GM21576 (cell line): ENCODE data around the gene BCCIP.

Experiments
- ATAC-seq: cut with Tn5 transposase; IDR thresholded peaks from one replicate; pipeline ENCODE4 v1.9.1; 2021; ENCODE audit warnings: mild to moderate bottlenecking, moderate library complexity; ENCODE audit not compliant: unreplicated experiment

Gene BCCIP

DNA sequence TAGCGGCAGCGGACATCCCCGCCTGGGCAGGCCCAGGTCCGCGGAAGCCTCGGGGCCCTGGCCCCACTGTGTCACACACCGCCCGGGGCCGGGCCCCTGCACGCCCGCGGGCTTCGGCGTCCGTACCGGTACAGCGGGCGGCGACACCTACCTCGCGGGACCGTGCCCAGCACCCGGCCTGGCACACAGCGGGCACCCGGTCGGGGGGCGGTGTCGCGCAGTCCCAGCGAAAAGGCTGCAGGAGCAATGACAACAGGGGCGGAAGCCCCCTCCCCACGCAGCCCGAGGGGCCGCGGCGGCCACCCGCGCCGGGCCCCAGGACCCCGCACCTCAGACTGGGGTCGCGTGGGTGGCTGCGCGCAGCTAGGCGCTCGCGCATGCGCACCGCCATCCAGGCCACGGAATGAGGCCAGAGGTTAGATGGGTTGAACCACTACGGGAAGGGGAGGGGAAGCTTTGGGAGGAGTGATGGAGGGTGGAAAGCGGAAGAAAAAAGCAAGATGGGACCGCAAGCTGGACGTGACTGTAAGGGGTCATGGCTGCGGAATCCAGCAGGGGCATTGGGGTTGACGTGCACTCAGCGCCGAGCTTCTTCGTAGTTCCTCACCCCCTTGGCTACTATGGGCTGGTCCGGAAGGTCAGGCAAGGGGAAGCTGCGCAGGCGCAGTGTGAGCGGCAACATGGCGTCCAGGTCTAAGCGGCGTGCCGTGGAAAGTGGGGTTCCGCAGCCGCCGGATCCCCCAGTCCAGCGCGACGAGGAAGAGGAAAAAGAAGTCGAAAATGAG, at the start of gene BCCIP, which contains the start of gene UROS:
Gene BCCIP, plus strand, starts transcription at position 669 of the 785 bp plus-strand sequence. Its CDS starts 12 bp downstream, at position 681.
Gene UROS, minus strand, starts transcription at position 381 of the 785 bp plus-strand sequence. CDS start 6,759 bp downstream, outside the sequence.
- ATAC-seq = peak; percentile 73

GRCh38 chr10:125773687-125774543, 49.4 kb upstream of the BCCIP start:
- no peak for ATAC-seq

- ATAC-seq = no peak
Measured at GRCh38 chr10:125774581-125775191, 48.7 kb upstream of the BCCIP start.

DNA sequence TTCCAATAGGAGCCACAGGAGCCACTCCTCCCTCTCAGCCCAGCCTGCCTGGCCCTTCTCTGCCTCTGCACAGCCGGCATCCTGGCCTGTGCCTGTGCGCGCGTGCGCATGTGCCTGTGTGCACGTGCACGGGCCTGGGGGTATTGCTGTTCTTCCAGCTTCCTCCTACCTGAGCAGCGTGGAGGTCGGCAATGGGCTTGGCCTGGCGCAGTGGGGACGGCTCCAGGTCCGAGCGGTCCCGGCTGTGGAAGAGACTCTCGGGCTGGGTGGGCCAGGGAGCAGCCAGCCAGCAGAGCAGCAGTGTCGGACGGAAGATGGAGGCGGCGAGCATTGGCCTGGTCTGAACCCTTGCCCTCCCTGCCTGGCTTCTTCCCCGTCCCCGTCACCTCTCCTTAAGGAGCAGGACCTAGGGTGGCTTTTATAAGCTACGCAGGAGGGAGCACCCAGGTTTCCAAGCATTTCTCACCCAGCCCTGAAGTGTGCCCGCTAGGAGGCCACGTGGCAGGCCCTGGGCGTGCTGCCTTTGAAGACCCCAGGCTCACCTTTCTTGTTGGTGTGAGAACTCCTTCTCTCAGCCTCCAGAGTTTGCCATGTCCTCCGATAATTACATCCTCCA, 47.7 kb upstream of the BCCIP start, which contains the start of gene MMP21:
Gene MMP21, minus strand, starts transcription at position 331 of the 616 bp plus-strand sequence. Its CDS starts 0 bp downstream, at position 331.
- ATAC-seq = no peak

DNA sequence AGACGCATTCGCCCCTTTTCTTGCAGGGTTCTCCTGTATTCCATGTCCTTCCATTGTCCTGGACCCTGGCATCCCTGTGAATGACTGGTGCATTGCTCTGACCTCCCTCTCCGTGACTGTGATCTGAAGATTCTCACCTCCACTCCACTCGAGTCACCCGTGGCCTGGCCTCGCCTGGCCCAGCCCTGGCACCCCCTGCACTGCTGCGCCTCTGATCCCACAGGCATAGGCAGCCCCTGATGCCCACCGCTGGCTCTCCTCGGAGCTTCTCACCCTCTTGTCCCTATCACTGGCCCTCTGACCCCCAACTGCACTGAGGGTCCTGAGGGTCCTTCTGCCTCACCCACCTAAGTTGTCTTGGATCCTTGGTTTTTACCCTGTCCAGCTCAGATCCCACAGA, 45.5 kb upstream of the BCCIP start:
- ATAC-seq = no peak

DNA sequence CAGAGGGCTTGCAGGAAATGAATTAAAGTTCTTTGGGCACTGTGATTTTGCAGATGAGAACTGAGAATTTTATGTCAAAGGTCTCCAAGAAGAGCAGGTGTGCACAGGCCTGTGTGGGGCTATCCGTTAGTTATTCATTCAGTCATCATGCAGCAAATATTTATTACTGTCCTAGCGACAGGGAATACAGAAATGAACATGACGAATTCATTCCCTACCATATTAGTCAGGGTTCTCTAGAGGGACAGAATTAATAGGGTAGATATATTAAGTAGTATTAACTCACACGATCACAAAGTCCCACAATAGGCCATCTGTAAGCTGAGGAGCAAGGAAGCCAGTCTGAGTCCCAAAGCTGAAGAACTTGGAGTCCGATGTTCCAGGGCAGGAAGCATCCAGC, 44.8 kb upstream of the BCCIP start:
- no peak for ATAC-seq

DNA sequence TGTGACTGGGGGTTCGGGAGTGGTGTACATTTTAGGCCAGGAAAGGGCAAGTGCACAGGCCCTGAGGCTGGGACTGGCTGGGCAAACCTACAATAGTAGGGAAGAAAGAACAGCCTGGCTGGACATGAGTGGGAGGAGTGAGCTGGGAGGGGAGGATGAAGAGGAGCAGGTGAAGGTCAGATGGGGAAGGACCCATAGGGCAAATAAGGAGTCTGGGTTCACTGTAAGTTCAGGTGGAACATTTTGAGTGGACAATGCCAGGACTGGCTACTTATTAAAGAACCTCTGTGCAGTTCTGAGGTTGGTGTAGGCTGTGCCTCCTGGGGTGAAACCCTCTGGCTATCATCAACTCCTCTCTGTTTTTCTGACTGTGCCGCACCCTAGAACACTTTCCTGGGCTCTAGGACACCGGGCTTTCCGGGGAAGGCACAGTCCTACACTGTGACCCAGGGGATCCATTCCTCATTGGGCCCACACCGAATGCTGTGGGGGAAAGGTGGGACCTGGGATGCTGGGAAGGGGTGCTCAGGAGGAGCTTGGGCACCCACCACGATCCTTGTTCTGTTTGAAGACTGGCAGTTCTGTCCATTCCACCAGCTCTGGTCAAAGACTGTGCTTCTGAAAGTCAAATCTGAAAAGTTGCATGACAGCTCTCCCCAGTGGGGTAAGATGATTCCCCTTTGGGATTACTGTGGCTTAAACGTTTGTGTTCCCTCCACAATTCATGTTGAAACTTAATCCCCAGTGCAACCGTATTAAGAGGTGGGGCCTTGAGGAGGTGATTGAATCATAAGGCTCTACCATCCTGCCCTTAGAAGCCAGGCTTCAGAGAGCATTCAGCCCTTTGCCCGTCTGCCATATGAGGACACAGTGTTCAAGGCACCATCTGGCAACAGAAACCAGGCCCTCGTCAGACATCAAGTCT, 43.7 kb upstream of the BCCIP start:
- ATAC-seq = no peak

- ATAC-seq = no peak
Measured at GRCh38 chr10:125781374-125781773, 42.0 kb upstream of the BCCIP start.

DNA sequence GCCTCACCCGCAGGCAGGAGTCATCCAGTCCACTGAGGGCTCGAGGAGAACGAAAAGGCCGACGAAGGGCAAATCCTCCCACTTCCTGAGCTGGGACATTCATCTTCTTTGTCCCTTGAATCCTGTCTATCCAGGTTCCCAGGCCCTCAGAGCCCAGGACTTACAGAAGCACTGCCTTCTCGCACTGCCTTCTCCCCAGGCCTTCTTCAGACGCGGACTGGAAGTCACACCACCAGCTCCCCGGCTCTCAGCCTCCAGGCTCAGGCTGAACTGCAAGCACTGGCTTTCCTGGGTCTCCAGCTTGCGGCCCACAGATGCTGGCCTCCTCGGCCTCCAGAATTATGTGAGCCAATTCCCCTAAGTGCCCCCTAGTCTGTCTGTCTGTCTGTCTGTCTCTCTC, 41.3 kb upstream of the BCCIP start:
- ATAC-seq = no peak

GRCh38 chr10:125782616-125783015, 40.7 kb upstream of the BCCIP start:
- ATAC-seq = no peak

- no peak for ATAC-seq
Measured at GRCh38 chr10:125783408-125783807, 39.9 kb upstream of the BCCIP start.

- peak; percentile 79 for ATAC-seq
Measured at GRCh38 chr10:125783957-125784356, 39.4 kb upstream of the BCCIP start.

DNA sequence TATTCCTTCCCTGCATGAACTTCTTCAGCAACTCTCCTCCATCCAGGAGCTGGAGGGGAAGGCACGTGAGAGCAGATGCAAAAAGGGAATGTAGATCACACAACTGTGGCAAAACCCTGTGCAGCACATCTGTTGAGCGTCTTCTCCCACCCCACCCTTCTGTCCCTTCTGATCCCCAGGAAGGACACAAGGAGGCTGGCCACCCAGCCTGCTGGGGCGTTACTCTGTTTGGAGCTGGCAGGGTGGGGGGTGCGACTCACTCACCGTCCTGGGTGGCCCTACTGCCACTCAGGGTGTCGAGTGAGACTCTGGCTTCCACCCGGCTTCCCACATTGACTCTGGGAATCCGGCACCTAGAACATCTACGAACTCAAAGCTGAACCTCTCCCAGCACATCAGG, 37.6 kb upstream of the BCCIP start:
- ATAC-seq = no peak

GRCh38 chr10:125788156-125789034, 35.0 kb upstream of the BCCIP start:
- ATAC-seq = no peak

- no peak for ATAC-seq
Measured at GRCh38 chr10:125792342-125793300, 30.7 kb upstream of the BCCIP start.

DNA sequence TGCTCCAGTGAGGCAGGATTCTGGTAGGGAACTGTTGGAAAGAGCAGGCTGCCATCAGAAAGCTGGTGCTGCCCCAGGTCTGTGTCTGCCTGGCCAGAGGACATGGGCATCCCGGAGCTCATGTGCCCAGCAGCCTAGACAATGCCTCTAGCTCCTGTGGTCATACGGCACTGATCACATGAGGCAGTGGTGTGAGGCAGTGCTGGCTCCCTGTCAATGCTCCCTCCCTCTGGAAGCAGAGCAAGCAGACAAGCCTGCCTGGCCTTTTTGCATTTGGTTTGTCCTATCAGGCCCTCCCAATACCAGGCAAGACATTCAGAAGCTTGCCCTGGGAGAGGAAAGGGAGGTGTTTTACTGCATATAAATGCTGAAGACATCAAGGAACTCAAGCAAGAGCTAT, 28.2 kb upstream of the BCCIP start:
- no peak for ATAC-seq

- ATAC-seq = no peak
Measured at GRCh38 chr10:125795637-125796190, 27.6 kb upstream of the BCCIP start.
